SH-SY5Y (cell line): ENCODE data around the gene STMN3.

Experiments
- GATA2 ChIP-seq: IDR thresholded peaks from 2 replicates; pipeline ENCODE4 v1.6.1; 2011; ENCODE audit warnings: mild to moderate bottlenecking, low read depth, low read length
- GATA3 ChIP-seq: IDR thresholded peaks from 2 replicates; pipeline ENCODE4 v1.6.1; 2011; ENCODE audit warnings: low read depth, mild to moderate bottlenecking, low read length, moderate library complexity

DNA sequence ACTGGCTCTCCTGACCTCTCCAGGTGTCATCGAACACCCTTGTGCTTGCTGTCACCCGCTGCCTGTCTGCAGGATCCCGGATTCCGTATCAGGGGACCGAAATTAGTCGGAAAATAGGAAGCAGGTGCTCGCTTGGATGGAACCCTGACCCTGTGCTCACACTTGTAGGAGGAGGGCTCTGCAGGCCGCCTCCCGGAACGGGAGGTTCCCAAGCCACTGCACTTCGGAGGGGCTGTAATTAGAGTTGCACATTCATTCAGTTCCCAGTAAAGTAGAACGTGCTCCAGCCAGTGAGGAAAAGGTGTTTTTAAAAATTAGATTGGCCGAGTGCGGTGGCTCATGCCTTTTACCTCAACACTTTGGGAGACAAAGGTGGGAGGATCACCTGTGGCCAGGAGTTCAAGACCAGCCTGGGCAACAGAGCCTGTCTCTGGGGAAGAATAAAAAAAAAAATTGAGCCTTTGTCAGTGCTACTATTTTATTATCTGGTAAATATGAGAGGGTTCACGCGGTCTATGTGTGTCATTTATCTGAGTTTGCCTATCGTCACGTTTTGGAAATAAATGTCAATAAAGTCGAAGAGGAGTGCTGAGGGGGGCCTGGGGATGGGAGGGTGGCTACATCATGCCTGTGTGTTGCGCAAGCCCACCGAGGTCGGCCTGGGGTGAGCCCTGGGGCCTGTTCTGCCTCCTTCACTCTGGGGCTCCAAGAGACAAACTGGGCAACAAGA is 24.8 kb downstream of the STMN3 start:
- TF ChIP-seq GATA2 = no peak
- TF ChIP-seq GATA3 = no peak
